HEK293T (cell line): Measurements from ENCODE around the gene FILIP1L.

Experiments
- NFRKB ChIP-seq: fragments of 450-650 bp; IDR thresholded peaks from 2 replicates; pipeline ENCODE4 v1.6.1; 2016; ENCODE audit warnings: mild to moderate bottlenecking, moderate library complexity
- SUZ12 ChIP-seq: fragments of 450-650 bp; IDR thresholded peaks from 2 replicates; pipeline ENCODE4 v1.6.1; 2016; ENCODE audit warnings: mild to moderate bottlenecking

GRCh38 chr3:99854756-99855298 lies 259.5 kb downstream of the FILIP1L start:
- TF ChIP-seq SUZ12 = no peak
- no peak for TF ChIP-seq NFRKB
